Smooth muscle cell (in vitro differentiated cells): ENCODE measurements around the gene EMX2. TPM values are rescaled to one million over a fixed set of nuclear protein-coding genes. Genes with fewer than 3 reads are reported as not detected.

ENCODE experiments used
- DNase-seq: peaks from one replicate; lab custom pipeline; 2025; ENCODE audit not compliant: unreplicated experiment; lab: John Stamatoyannopoulos, UW
- H2AFZ ChIP-seq: fragments of 200-600 bp; sonication (generic); 2 replicates; pipeline ENCODE4 v1.6.0; 2016; ENCODE audit warnings: antibody characterized with exemption, low read depth, mild to moderate bottlenecking
- H3F3A ChIP-seq: fragments of 200-600 bp; sonication (generic); 2 replicates; pipeline ENCODE4 v1.6.0; 2017; ENCODE audit warnings: antibody characterized with exemption, low read depth
- H3K27ac ChIP-seq: fragments of 200-600 bp; sonication (generic); 2 replicates; pipeline ENCODE4 v1.5.1; 2016; ENCODE audit warnings: low read depth, mild to moderate bottlenecking
- H3K27me3 ChIP-seq: fragments of 200-600 bp; sonication (generic); 2 replicates; pipeline ENCODE4 v1.6.1; 2016; ENCODE audit warnings: low read depth, mild to moderate bottlenecking
- H3K36me3 ChIP-seq: fragments of 200-600 bp; sonication (generic); 2 replicates; pipeline ENCODE4 v1.5.1; 2016; ENCODE audit warnings: low read depth
- H3K4me1 ChIP-seq: fragments of 200-600 bp; sonication (generic); 2 replicates; pipeline ENCODE4 v1.5.1; 2016; ENCODE audit warnings: low read depth
- H3K4me2 ChIP-seq: fragments of 200-600 bp; sonication (generic); 2 replicates; pipeline ENCODE4 v1.6.0; 2016; ENCODE audit warnings: mild to moderate bottlenecking
- H3K4me3 ChIP-seq: fragments of 200-600 bp; sonication (generic); 2 replicates; pipeline ENCODE4 v1.5.1; 2016; ENCODE audit warnings: mild to moderate bottlenecking
- H3K79me2 ChIP-seq: fragments of 200-600 bp; sonication (generic); 2 replicates; pipeline ENCODE4 v1.6.0; 2016; ENCODE audit warnings: low read depth, mild to moderate bottlenecking
- H3K9ac ChIP-seq: fragments of 200-600 bp; sonication (generic); 2 replicates; pipeline ENCODE4 v1.6.0; 2016; ENCODE audit warnings: low read depth
- H3K9me3 ChIP-seq: fragments of 200-600 bp; sonication (generic); replicated peaks from 2 replicates; pipeline ENCODE4 v1.5.1; 2016; ENCODE audit warnings: low read depth
- H4K20me1 ChIP-seq: fragments of 200-600 bp; sonication (generic); 2 replicates; pipeline ENCODE4 v1.6.0; 2016; ENCODE audit warnings: low read depth
- WGBS: methylation state at CpG from one replicate; pipeline ENCODE4 v1.1.7; 2016; ENCODE audit warnings: low lambda C conversion rate; 5-methylcytosine and 5-hydroxymethylcytosine counted together
- polyA plus RNA-seq: library from polyadenylated mRNA; unstranded; fragments of >200 nt; fragmentation: Nextera tagmentation; extraction: Ambion mirVana; gene quantifications from 2 replicates; pipeline ENCODE4 v1.2.1, GENCODE V29; 2016
- total RNA-seq: library from RNA; depleted of rRNA; stranded (reverse); fragments of >200 nt; gene quantifications from 2 replicates; pipeline ENCODE4 v1.2.3, GENCODE V29; 2014
- TF ChIP-seq, protein P1 (sequence below): fragments of 200-600 bp; sonication (generic); IDR thresholded peaks from 2 replicates; pipeline ENCODE4 v1.5.1; 2017; ENCODE audit warnings: borderline replicate concordance, mild to moderate bottlenecking, antibody characterized with exemption; ENCODE audit not compliant: insufficient read depth, poor library complexity, severe bottlenecking

EMX2 gene
- total and polyA plus RNA-seq, 2 experiments from 2014 or later: 0.27 TPM; not detected in 1

DNA sequence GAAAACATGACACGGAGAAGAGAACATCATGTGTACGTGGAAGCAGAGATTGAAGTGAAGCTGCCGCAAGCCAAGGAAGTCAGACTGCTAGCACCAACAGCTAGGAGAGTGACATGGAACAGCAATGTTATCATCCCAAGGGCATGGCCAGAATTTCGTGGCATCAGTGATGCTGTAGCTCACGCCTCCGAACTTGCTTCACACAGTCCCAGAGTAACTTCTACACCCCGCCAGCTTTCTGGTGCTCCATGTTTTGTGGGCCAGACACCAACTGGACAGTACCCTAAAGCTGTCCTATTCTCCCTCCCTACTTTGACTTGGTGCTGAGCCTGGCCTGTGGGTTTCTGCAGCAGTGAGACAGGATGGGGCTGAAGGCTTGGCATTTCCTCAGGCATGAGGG, 33.0 kb upstream of the EMX2 start:
- Histone ChIP-seq H3K36me3 (no peaks in the 10 kb centered on the region), H3F3A (no peaks in the 10 kb centered on the region), H2AFZ (no peak overlapping the region), H3K4me1 (no peaks in the 10 kb centered on the region), H3K27me3 (peaks cover 13% of the 10 kb centered on the region), H4K20me1 (no peaks in the 10 kb centered on the region), H3K9me3 (no peaks in the 10 kb centered on the region), H3K4me3 (no peak overlapping the region), H3K79me2 (no peaks in the 10 kb centered on the region), H3K9ac (no peak overlapping the region), H3K4me2 (no peak overlapping the region), H3K27ac (no peak overlapping the region)
- TF ChIP-seq, protein P1, sequence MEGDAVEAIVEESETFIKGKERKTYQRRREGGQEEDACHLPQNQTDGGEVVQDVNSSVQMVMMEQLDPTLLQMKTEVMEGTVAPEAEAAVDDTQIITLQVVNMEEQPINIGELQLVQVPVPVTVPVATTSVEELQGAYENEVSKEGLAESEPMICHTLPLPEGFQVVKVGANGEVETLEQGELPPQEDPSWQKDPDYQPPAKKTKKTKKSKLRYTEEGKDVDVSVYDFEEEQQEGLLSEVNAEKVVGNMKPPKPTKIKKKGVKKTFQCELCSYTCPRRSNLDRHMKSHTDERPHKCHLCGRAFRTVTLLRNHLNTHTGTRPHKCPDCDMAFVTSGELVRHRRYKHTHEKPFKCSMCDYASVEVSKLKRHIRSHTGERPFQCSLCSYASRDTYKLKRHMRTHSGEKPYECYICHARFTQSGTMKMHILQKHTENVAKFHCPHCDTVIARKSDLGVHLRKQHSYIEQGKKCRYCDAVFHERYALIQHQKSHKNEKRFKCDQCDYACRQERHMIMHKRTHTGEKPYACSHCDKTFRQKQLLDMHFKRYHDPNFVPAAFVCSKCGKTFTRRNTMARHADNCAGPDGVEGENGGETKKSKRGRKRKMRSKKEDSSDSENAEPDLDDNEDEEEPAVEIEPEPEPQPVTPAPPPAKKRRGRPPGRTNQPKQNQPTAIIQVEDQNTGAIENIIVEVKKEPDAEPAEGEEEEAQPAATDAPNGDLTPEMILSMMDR: no peak
- 90% methylated on average over 7 of the region's 7 CpGs for WGBS
- no peak for DNase-seq

DNA sequence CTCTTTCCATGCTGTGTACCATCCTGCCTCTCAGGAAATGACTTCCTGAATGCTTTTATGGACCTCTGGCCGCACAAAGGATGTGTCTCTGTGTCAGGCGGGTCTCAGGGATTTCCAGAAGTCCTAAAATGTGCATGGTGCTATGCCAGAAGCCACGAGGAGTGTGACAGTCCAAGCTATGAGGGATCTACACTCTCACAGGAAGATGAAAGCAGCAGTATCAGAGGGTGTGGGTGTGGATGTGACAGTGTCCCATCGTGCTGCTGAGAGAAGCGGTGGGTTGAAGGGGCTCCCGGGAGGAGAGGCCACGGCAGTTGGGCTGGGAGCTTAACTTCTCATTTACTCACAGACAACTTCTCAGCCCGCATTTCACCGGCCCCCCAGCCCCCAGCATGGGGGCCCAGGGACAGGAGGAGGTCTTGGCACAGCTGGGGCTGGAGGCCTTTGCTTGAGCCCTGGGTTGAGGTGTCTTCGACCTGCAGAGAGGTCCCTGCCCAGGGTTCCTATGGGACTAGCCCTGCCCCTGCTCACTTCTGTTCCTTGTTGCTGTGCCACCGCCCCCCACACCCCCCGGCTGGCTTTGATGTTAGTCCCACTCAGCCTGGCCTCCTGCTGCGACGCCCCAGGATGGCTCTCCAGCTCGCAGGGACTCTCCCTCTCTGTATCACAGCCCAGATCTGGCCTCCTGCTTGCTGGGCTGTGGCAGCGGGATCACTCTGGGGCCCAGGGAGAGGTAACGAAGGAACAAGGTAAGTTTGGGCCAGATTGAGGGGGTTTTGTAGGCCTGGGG, 30.8 kb upstream of the EMX2 start:
- H4K20me1 ChIP-seq: no peaks in the 10 kb centered on the region
- H3K27ac ChIP-seq: no peak overlapping the region
- H3K79me2 ChIP-seq: no peaks in the 10 kb centered on the region
- 78% methylated on average over 17 of the region's 17 CpGs for WGBS
- H3K4me2 ChIP-seq: no peak overlapping the region
- H3K27me3 ChIP-seq: peaks cover 32% of the 10 kb centered on the region
- no peaks in the 10 kb centered on the region for H3K36me3 ChIP-seq
- no peak overlapping the region for H3K9ac ChIP-seq
- TF ChIP-seq, protein P1: no peak
- H3K4me3 ChIP-seq: no peak overlapping the region
- no peaks in the 10 kb centered on the region for H3F3A ChIP-seq
- no peaks in the 10 kb centered on the region for H3K9me3 ChIP-seq
- DNase-seq: no peak
- no peak overlapping the region for H2AFZ ChIP-seq
- H3K4me1 ChIP-seq: no peaks in the 10 kb centered on the region

DNA sequence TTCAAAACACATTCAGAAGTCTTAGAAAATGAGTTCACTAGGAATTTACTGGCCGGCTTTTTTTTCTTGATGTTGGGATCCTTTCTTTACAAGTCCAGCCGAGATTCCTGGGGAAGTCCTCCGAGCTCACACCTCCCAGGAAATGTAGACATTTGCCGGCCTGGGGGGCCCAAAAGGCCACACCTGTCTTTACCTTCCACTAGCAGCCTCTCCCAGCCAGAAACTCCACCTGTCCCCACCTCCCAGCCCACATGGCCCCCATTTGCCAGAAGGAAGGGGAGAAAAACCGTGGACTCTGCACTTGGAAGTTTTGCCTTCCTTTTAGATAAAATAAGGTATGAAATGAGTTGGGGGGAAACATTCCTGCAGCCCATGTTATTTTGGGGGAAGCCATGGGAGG, 27.6 kb upstream of the EMX2 start:
- no peaks in the 10 kb centered on the region for H3K9me3 ChIP-seq
- no peaks in the 10 kb centered on the region for H3K36me3 ChIP-seq
- H3K9ac ChIP-seq: no peak overlapping the region
- H4K20me1 ChIP-seq: no peaks in the 10 kb centered on the region
- TF ChIP-seq, protein P1: no peak
- no peaks in the 10 kb centered on the region for H3K79me2 ChIP-seq
- no peaks in the 10 kb centered on the region for H3K4me1 ChIP-seq
- no peak overlapping the region for H2AFZ ChIP-seq
- peaks cover 35% of the 10 kb centered on the region for H3K27me3 ChIP-seq
- no peak overlapping the region for H3K4me3 ChIP-seq
- H3K27ac ChIP-seq: no peak overlapping the region
- no peaks in the 10 kb centered on the region for H3F3A ChIP-seq
- no peak for DNase-seq
- 85% methylated on average over 5 of the region's 5 CpGs for WGBS
- H3K4me2 ChIP-seq: no peak overlapping the region

DNA sequence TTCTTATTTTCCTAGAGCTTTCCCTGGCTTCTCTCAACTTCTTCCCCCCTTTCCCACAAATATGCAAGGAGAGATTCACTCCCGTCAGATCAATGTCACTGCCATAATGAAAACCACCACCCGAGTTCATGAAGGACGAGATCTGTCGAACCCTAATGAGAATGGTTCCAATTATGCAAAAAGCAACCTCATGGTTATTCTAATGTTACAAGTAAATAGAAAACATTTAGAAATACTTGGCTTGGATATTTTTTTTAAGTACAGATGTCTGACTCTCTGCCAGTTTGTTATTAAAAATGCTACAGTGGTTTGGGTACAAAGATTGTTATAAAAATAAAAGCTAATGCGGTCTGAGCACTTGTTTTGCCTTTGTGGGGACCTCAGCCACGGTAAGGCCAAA, 25.9 kb upstream of the EMX2 start:
- Histone ChIP-seq H2AFZ (no peak overlapping the region), H3F3A (no peaks in the 10 kb centered on the region), H3K27ac (no peak overlapping the region), H3K9me3 (no peaks in the 10 kb centered on the region), H4K20me1 (no peaks in the 10 kb centered on the region), H3K4me3 (no peak overlapping the region), H3K4me2 (no peak overlapping the region), H3K4me1 (no peaks in the 10 kb centered on the region), H3K79me2 (no peaks in the 10 kb centered on the region), H3K27me3 (peaks cover 52% of the 10 kb centered on the region), H3K9ac (no peak overlapping the region), H3K36me3 (no peaks in the 10 kb centered on the region)
- 86% methylated on average over 6 of the region's 6 CpGs for WGBS
- TF ChIP-seq, protein P1: no peak
- no peak for DNase-seq
